ENCODE results near the gene RASAL2. TPM values are rescaled to one million over a fixed set of nuclear protein-coding genes. Genes with fewer than 3 reads are reported as not detected.

Gene RASAL2
- total RNA-seq, 3 donors from 2014 or later: 28.5 to 41.0 (median 40.5) TPM

DNA sequence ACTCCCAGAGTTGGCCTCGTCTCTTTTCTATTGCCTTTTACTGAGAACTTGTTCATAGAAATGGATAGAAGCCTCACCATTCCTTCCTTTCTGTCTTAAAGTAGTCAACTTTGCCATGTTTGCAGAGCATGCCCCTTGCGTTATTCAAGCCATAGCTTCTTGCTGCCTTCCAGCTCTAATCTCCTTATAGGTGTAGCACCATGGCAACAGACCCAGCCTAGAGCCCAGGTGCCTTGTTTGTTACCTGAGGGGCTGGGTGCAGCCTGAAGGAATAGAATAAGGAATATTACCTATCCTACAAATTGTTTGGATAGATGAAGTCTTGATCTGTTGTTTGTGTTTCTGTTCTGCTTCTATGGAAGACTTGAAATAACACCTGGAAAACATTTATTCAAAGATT lies 343.0 kb downstream of the RASAL2 start:
- no peak overlapping the region for H3K4me3 ChIP-seq
- no peak for TF ChIP-seq POLR2AphosphoS5 (IDR thresholded peaks at IDR 0.05)
- H3K27me3 ChIP-seq: no peaks in the 10 kb centered on the region
- H3K4me1 ChIP-seq: no peaks in the 10 kb centered on the region
- intact Hi-C loops (cut with DNase I; ENCODE audit: low total_unique reads): no loop called here
- no peak overlapping the region for H3K27ac ChIP-seq
- DNase-seq (ENCODE audit: low spot score in 2 of 2): no peak
- no peaks in the 10 kb centered on the region for H3K36me3 ChIP-seq
- H3K9me3 ChIP-seq: no peaks in the 10 kb centered on the region

DNA sequence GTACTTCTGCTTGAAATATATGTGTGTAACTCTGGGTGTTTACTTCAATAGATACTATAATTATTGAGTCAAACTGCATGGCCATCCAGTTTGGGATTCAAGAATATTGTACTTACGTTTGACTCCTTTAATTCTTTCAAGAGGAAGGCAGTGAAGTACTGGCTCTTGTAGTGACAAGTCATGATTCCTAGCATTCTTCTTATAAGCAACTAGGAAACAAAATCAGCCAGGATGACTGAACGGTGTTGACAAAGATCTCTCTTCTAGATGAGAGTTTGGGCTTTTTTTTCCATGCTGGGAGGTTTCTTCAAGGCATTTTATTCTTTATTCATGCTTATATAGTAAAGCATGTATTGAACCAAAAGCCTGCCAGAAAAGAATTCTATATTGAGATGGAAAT lies 344.5 kb downstream of the RASAL2 start:
- intact Hi-C loops (cut with DNase I; ENCODE audit: low total_unique reads): no loop called here
- DNase-seq (ENCODE audit: low spot score in 2 of 2): no peak
- Histone ChIP-seq H3K27ac (no peak overlapping the region), H3K36me3 (no peaks in the 10 kb centered on the region), H3K27me3 (no peaks in the 10 kb centered on the region), H3K9me3 (no peaks in the 10 kb centered on the region), H3K4me1 (no peaks in the 10 kb centered on the region), H3K4me3 (no peak overlapping the region)
- TF ChIP-seq POLR2A (IDR thresholded peaks at IDR 0.05) (no peak), POLR2AphosphoS5 (IDR thresholded peaks at IDR 0.05) (no peak)
- TF ChIP-seq, protein P1, sequence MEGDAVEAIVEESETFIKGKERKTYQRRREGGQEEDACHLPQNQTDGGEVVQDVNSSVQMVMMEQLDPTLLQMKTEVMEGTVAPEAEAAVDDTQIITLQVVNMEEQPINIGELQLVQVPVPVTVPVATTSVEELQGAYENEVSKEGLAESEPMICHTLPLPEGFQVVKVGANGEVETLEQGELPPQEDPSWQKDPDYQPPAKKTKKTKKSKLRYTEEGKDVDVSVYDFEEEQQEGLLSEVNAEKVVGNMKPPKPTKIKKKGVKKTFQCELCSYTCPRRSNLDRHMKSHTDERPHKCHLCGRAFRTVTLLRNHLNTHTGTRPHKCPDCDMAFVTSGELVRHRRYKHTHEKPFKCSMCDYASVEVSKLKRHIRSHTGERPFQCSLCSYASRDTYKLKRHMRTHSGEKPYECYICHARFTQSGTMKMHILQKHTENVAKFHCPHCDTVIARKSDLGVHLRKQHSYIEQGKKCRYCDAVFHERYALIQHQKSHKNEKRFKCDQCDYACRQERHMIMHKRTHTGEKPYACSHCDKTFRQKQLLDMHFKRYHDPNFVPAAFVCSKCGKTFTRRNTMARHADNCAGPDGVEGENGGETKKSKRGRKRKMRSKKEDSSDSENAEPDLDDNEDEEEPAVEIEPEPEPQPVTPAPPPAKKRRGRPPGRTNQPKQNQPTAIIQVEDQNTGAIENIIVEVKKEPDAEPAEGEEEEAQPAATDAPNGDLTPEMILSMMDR (IDR thresholded peaks at IDR 0.05): no peak

DNA sequence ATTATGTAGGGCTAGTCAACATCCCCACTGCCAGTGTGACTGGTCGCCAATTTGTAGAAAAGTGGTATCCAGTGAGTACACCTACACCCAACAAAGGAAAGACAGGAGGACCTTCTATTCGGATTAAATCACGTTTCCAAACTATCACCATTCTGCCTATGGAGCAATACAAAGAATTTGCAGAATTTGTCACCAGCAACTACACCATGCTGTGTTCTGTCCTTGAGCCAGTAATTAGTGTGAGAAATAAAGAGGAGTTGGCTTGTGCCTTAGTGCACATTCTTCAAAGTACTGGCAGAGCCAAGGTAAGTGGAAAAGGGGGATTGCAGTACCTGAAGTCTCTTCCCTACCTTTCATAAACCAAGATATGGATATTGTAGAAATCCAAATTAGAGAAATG lies 349.0 kb downstream of the RASAL2 start:
- TF ChIP-seq, protein P1 (IDR thresholded peaks at IDR 0.05): no peak
- no peak for TF ChIP-seq POLR2AphosphoS5 (IDR thresholded peaks at IDR 0.05)
- Histone ChIP-seq H3K9me3 (no peaks in the 10 kb centered on the region), H3K4me1 (no peaks in the 10 kb centered on the region), H3K27ac (no peak overlapping the region), H3K27me3 (no peaks in the 10 kb centered on the region), H3K36me3 (no peaks in the 10 kb centered on the region), H3K4me3 (no peak overlapping the region)
- DNase-seq (ENCODE audit: low spot score in 2 of 2): no peak
- intact Hi-C loops (cut with DNase I; ENCODE audit: low total_unique reads): no loop called here

DNA sequence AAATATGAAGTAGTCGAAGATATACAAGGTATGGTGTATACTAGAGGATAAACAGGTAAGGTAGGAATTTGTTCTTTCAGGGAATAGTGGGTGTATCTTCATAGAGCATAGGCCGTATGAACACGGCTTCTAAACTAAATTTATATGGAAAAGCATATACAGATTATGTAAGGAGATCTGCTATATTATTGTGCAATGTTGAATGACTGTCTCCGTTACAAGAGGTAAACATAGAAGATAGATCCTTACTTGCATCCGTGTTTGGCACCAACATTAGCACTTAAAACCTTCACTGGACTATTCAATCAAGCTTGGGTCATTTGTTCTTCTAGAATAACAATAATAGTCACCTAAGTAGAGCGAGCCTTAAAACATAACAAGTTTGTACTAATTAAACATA lies 357.0 kb downstream of the RASAL2 start:
- DNase-seq (ENCODE audit: low spot score in 2 of 2): no peak

DNA sequence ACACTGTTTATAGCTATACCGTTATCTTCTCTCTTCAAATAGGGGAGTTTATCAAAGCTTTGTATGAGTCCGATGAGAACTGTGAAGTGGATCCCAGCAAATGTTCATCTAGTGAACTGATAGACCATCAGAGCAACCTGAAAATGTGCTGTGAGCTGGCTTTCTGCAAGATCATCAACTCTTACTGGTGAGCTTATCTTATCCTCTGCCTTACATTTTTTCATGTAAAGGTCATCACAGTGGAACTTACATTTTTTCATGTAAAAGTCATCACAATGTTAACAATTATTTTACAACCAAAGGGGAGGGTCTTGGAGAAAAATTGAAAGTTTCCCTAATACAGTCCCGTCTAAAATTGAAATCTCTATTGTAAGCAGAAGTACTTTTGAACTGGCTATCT lies 357.6 kb downstream of the RASAL2 start:
- intact Hi-C loops (cut with DNase I; ENCODE audit: low total_unique reads): no loop called here
- H3K27ac ChIP-seq: no peak overlapping the region
- no peak overlapping the region for H3K4me3 ChIP-seq
- TF ChIP-seq POLR2AphosphoS5 (IDR thresholded peaks at IDR 0.05): no peak
- TF ChIP-seq, protein P1 (IDR thresholded peaks at IDR 0.05): no peak
- no peaks in the 10 kb centered on the region for H3K4me1 ChIP-seq
- no peaks in the 10 kb centered on the region for H3K36me3 ChIP-seq
- H3K9me3 ChIP-seq: no peaks in the 10 kb centered on the region
- DNase-seq (ENCODE audit: low spot score in 2 of 2): no peak
- no peaks in the 10 kb centered on the region for H3K27me3 ChIP-seq

More for the DNA sequence above, 357.0 kb downstream of the RASAL2 start:
- Histone ChIP-seq H3K9me3 (no peaks in the 10 kb centered on the region), H3K4me3 (no peak overlapping the region), H3K36me3 (no peaks in the 10 kb centered on the region), H3K27me3 (no peaks in the 10 kb centered on the region), H3K27ac (no peak overlapping the region), H3K4me1 (no peaks in the 10 kb centered on the region)
- TF ChIP-seq POLR2A (IDR thresholded peaks at IDR 0.05) (no peak), POLR2AphosphoS5 (IDR thresholded peaks at IDR 0.05) (no peak)
- TF ChIP-seq, protein P1 (IDR thresholded peaks at IDR 0.05): no peak
- intact Hi-C loops (cut with DNase I; ENCODE audit: low total_unique reads): no loop called here

DNA sequence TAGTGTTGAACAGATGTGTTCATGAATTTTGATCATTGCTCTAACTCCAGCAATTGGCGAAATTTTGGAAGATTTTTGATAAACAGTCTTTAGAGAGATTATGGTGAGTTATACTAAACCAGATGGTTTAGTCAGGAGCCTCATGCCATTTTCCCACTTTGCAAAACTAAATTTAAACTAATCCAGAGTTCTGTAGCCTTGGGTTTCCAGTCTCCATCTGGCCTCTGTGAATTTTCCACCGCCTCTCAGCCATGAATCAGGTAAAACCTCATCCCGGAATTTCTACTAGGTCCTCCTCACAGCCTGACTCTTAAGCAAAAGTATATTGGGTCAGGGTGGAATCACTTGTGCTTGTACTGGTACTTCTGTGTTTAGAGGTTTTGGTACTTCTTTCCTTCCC lies 358.1 kb downstream of the RASAL2 start:
- no peak for DNase-seq (ENCODE audit: low spot score in 2 of 2)
- no peaks in the 10 kb centered on the region for H3K27me3 ChIP-seq
- no peaks in the 10 kb centered on the region for H3K36me3 ChIP-seq
- TF ChIP-seq, protein P1 (IDR thresholded peaks at IDR 0.05): no peak
- no peak for TF ChIP-seq POLR2AphosphoS5 (IDR thresholded peaks at IDR 0.05)
- no peak for TF ChIP-seq POLR2A (IDR thresholded peaks at IDR 0.05)
- intact Hi-C loops (cut with DNase I; ENCODE audit: low total_unique reads): no loop called here
- no peak overlapping the region for H3K27ac ChIP-seq
- no peaks in the 10 kb centered on the region for H3K9me3 ChIP-seq
- no peak overlapping the region for H3K4me3 ChIP-seq
- H3K4me1 ChIP-seq: no peaks in the 10 kb centered on the region
